HFFc6 (cell line): Measurements from ENCODE around the gene LIN7B. TPM values are rescaled to one million over a fixed set of nuclear protein-coding genes. Genes with fewer than 3 reads are reported as not detected.
A peak's percentile ranks its signal among the peaks of the same experiment; 100 is the strongest.

Experiments
- DNase-seq: peaks from one replicate; pipeline ENCODE4 v3.0.0-alpha.2; 2018
- H3K27ac Mint-ChIP-seq: 2 replicates; pipeline ENCODE4 v1.8.0; 2020; ENCODE audit warnings: mild to moderate bottlenecking, mixed read lengths
- H3K27me3 Mint-ChIP-seq: 2 replicates; pipeline ENCODE4 v1.8.0; 2021; ENCODE audit warnings: mild to moderate bottlenecking, moderate library complexity, mixed read lengths; ENCODE audit not compliant: insufficient read depth
- H3K36me3 Mint-ChIP-seq: 2 replicates; pipeline ENCODE4 v1.8.0; 2021; ENCODE audit warnings: low read depth, mixed read lengths
- H3K4me1 Mint-ChIP-seq: 2 replicates; pipeline ENCODE4 v1.8.0; 2020; ENCODE audit warnings: low read depth, mixed read lengths
- H3K4me3 Mint-ChIP-seq: 2 replicates; pipeline ENCODE4 v1.8.0; 2020; ENCODE audit warnings: mild to moderate bottlenecking, moderate library complexity, mixed read lengths
- H3K9me3 Mint-ChIP-seq: 2 replicates; pipeline ENCODE4 v1.8.0; 2020; ENCODE audit warnings: mild to moderate bottlenecking, mixed read lengths
- CTCF ChIP-seq: fragments of 200-600 bp; sonication (generic); IDR thresholded peaks from 2 replicates; pipeline ENCODE4 v1.5.0; 2021; ENCODE audit warnings: antibody characterized with exemption, mild to moderate bottlenecking
- total RNA-seq, 6 experiments: library from RNA; stranded (reverse); fragmentation: NEBNext Ultra II Directional; extraction: Animal tissue kit (Norgen Biotek cat#: 25700); gene quantifications; 2 replicates in 1 of 6; 3 replicates in 5 of 6; pipeline ENCODE4 v1.2.3, GENCODE V29; 2021

The LIN7B gene
- total RNA-seq, 6 experiments from 2014 or later, result 9.3 to 12.7 (median 10.2) TPM

- H3K4me1 Mint-ChIP-seq, result peaks cover 15% of the 10 kb centered on the region
- H3K36me3 Mint-ChIP-seq, result peaks cover 37% of the 10 kb centered on the region
- TF ChIP-seq CTCF, result no peak
- no peak overlapping the region for H3K4me3 Mint-ChIP-seq
- no peaks in the 10 kb centered on the region for H3K9me3 Mint-ChIP-seq
- no peak for DNase-seq
- no peak overlapping the region for H3K27ac Mint-ChIP-seq
- H3K27me3 Mint-ChIP-seq, result peaks cover 1% of the 10 kb centered on the region; the same call in 1 of the 2 replicates
Measured at GRCh38 chr19:49091391-49092038, 22.7 kb upstream of the LIN7B start.

- Mint-ChIP-seq H3K27ac (no peak overlapping the region), H3K27me3 (peaks cover 1% of the 10 kb centered on the region; the same call in 1 of the 2 replicates), H3K4me1 (peaks cover 13% of the 10 kb centered on the region), H3K36me3 (peaks cover 32% of the 10 kb centered on the region), H3K4me3 (no peak overlapping the region), H3K9me3 (no peaks in the 10 kb centered on the region)
- no peak for TF ChIP-seq CTCF
- no peak for DNase-seq
Measured at GRCh38 chr19:49092686-49093085, 21.5 kb upstream of the LIN7B start.

GRCh38 chr19:49094505-49095482, 19.4 kb upstream of the LIN7B start:
- Mint-ChIP-seq H3K27me3 (peaks cover 4% of the 10 kb centered on the region; the same call in 1 of the 2 replicates), H3K27ac (0 out of 2 replicates have a peak overlapping the region, but pooled peaks have one; percentile 19), H3K4me1 (peaks cover 8% of the 10 kb centered on the region), H3K4me3 (no peak overlapping the region), H3K9me3 (no peaks in the 10 kb centered on the region), H3K36me3 (peaks cover 41% of the 10 kb centered on the region)
- TF ChIP-seq CTCF, result no peak
- DNase-seq, result no peak

GRCh38 chr19:49097453-49098288, 16.5 kb upstream of the LIN7B start:
- peak; percentile 76 for DNase-seq

More at GRCh38 chr19:49097453-49098288, 16.5 kb upstream of the LIN7B start:
- TF ChIP-seq CTCF, result peak; percentile 100
- H3K9me3 Mint-ChIP-seq, result no peaks in the 10 kb centered on the region
- peaks cover 2% of the 10 kb centered on the region; the same call in 1 of the 2 replicates for H3K27me3 Mint-ChIP-seq
- H3K4me1 Mint-ChIP-seq, result peaks cover 8% of the 10 kb centered on the region
- H3K27ac Mint-ChIP-seq, result peak overlapping the region; percentile 49; the same call in 1 of the 2 replicates
- no peak overlapping the region for H3K4me3 Mint-ChIP-seq
- H3K36me3 Mint-ChIP-seq, result peaks cover 36% of the 10 kb centered on the region; the same call in 1 of the 2 replicates
